Rectal smooth muscle tissue (tissue), 1 donor: ENCODE data around the gene IL3RA.
A peak's percentile ranks its signal among the peaks of the same experiment; 100 is the strongest.
"Not testable (repeated sequence)": the region's sequence is repeated elsewhere in the genome, so short reads cannot be mapped to it uniquely, and the experiment has no call there.

Experiments used
- H3K27ac ChIP-seq: one replicate; pipeline ENCODE4 v1.7.0; 2013; ENCODE audit warnings: low read depth, low read length, inconsistent platforms
- H3K27me3 ChIP-seq: one replicate; pipeline ENCODE4 v1.7.0; 2013; ENCODE audit warnings: low read length; ENCODE audit not compliant: control insufficient read depth, insufficient read depth
- H3K36me3 ChIP-seq: one replicate; pipeline ENCODE4 v1.7.0; 2013; ENCODE audit warnings: low read length; ENCODE audit not compliant: control insufficient read depth, insufficient read depth
- H3K4me1 ChIP-seq: one replicate; pipeline ENCODE4 v1.7.0; 2013; ENCODE audit warnings: low read length; ENCODE audit not compliant: control insufficient read depth, insufficient read depth
- H3K4me3 ChIP-seq: one replicate; pipeline ENCODE4 v1.7.0; 2013; ENCODE audit warnings: low read length
- H3K9ac ChIP-seq: one replicate; pipeline ENCODE4 v1.7.0; 2013; ENCODE audit warnings: low read length

IL3RA gene

DNA sequence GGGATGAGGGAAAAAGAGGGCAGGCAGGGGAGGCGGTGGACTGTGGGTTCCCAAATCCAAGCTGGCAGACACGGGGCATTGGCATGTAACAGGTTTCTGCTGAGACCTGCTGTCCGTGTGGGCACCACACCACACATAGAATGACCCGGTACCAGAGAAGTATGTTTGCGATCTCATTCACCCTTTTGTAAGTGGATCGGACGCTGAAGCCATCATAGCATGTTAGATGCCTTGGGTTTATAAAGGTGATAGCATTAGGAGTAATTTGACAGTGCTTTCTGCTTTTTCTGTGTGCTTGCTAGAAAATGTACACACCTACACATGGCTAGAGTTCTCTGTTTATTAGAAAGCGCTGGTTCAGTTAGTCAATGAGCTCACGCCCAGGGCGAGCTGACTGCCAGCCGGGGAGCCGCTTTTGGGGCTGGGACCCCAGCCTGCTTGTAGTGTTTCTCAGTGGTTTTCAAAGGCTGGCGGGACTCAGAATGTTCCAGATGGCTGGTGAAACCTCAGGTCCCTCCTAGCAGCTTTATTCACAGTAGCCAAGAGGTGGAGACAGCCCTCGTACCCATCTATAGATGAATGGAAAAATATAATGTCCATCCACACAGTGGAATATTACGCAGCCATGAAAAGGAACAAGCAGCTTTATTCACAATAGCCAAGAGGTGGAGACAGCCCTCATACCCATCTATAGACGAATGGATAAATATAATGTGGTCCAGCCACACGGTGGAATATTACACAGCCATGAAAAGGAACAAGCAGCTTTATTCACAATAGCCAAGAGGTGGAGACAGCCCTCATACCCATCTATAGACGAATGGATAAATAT, 579 bp downstream of the IL3RA start:
- peak overlapping the region; percentile 78 for H3K4me3 ChIP-seq
- no peaks in the 10 kb centered on the region for H3K4me1 ChIP-seq
- H3K9ac ChIP-seq, result no peak overlapping the region
- H3K36me3 ChIP-seq, result peaks cover 4% of the 10 kb centered on the region
- no peaks in the 10 kb centered on the region for H3K27me3 ChIP-seq
- H3K27ac ChIP-seq, result peak overlapping the region; percentile 50

DNA sequence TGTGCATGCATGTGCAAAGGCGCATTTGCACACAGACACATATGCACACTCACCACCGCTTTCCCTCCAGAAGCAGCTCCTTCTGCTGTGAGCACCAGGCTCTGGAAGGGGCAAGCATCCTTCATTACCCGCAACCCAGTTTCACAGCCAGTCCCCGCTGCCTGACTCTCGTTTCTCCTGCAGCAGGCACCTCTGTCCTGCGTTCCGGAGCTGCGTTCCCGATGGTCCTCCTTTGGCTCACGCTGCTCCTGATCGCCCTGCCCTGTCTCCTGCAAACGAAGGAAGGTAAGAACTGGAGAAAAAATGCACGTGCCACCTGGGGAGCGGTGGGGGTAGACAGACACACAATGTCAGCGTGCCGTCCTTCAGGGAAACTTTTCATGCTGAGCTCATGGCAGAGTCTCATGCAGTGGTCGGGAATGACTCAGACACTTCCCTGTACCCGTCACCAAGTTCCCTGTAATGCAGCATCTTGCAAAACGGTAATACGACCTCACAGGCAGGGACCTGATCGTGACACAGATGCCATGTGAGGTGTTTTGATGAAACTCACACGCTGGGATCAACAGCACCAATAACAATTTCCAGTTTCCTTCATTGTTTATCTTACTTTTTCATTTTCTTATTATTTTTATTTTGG, 5.1 kb downstream of the IL3RA start:
- Histone ChIP-seq H3K27ac (no peak overlapping the region), H3K27me3 (no peaks in the 10 kb centered on the region), H3K36me3 (peaks cover 4% of the 10 kb centered on the region), H3K4me1 (no peaks in the 10 kb centered on the region), H3K4me3 (no peak overlapping the region), H3K9ac (no peak overlapping the region)

DNA sequence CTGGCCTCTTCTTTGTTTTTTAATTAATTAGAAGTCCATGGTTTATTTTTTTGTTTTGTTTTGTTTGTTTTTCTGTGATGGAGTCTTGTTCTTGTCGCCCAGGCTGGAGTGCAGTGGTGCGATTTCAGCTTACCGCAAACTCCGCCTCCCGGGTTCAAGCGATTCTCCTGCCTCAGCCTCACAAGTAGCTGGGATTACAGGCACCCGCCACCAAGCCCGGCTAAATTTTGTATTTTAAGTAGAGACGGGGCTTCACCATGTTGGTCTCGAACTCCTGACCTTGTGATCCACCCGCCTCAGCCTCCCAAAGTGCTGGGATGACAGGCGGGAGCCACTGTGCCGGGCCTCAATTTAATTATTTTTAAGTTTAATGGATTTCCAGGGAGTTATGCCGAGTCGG, 13.0 kb downstream of the IL3RA start:
- not testable (repeated sequence) for H3K4me1 ChIP-seq, H3K36me3 ChIP-seq, H3K27ac ChIP-seq, H3K9ac ChIP-seq, H3K4me3 ChIP-seq, H3K27me3 ChIP-seq

DNA sequence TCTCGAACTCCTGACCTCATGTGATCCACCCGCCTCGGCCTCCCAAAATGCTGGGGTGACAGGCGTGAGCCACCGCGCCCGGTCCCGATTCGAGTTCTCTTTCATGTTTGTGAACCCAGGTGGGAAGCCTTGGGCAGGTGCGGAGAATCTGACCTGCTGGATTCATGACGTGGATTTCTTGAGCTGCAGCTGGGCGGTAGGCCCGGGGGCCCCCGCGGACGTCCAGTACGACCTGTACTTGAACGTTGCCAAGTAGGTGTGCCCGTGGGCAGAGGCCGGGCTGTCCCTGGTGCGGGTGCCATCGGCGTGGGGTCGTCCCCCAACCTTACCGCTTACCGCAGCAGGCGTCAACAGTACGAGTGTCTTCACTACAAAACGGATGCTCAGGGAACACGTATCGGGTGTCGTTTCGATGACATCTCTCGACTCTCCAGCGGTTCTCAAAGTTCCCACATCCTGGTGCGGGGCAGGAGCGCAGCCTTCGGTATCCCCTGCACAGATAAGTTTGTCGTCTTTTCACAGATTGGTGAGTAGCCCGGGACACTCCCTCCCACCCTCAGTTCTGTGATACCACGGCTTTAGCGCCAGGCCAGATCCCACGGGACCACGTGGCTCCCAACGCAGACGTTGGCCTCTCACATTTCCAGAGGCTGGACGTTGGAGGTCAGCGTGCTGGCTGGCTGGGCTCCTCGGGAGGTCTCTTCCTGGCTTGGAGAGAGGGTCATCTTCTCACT, 15.6 kb downstream of the IL3RA start:
- H3K4me3 ChIP-seq, result no peak overlapping the region
- H3K36me3 ChIP-seq, result no peaks in the 10 kb centered on the region
- H3K9ac ChIP-seq, result no peak overlapping the region
- no peaks in the 10 kb centered on the region for H3K27me3 ChIP-seq
- no peaks in the 10 kb centered on the region for H3K4me1 ChIP-seq
- no peak overlapping the region for H3K27ac ChIP-seq

DNA sequence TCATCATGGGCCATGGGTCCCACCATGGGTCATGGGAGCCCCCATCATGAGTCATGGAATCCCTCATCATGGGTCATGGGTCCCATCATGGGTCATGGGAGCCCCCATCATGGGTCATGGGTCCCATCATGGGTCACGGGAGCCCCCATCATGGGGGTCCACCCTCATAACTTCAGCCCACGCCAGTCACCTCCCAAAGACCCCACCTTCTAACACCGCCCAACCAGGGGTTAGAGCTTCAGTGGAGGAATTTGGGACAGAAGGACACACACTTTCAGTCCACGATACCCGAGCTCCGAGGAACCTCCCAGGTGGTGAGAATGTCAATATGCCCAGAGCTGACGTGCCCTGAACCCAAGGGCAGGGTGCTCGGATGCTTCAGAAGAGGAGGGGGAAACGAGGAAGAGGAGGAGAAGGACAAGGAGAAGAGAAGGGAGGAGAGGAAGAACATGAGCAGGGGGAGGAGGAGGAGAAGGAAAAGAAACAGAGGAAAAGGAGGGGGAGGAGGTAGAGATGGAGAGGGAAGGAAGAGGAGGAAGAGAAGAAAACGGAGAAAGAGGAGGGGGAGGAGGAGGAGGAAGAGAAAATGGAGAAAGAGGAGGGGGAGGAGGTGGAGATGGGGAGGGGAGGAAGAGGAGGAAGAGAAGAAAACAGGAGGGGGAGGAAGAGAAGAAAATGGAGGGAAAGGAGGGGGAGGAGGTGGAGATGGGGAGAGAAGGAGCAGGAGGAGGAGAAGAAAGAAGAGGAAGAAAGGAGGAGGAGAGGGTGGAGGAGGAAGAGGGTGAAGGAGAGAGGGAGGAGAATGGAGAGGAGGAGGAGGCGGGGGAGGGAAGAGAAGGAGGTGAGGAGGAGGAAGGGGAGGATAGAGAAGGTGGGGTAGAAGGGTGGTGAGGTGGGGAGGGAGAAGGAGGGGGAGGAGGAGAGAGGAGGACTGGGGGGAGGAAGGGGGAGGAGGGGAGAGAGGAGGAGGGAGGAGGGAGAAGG, 17.7 kb downstream of the IL3RA start:
- no peak overlapping the region for H3K9ac ChIP-seq
- no peaks in the 10 kb centered on the region for H3K27me3 ChIP-seq
- no peak overlapping the region for H3K4me3 ChIP-seq
- no peaks in the 10 kb centered on the region for H3K36me3 ChIP-seq
- no peak overlapping the region for H3K27ac ChIP-seq
- H3K4me1 ChIP-seq, result no peaks in the 10 kb centered on the region

DNA sequence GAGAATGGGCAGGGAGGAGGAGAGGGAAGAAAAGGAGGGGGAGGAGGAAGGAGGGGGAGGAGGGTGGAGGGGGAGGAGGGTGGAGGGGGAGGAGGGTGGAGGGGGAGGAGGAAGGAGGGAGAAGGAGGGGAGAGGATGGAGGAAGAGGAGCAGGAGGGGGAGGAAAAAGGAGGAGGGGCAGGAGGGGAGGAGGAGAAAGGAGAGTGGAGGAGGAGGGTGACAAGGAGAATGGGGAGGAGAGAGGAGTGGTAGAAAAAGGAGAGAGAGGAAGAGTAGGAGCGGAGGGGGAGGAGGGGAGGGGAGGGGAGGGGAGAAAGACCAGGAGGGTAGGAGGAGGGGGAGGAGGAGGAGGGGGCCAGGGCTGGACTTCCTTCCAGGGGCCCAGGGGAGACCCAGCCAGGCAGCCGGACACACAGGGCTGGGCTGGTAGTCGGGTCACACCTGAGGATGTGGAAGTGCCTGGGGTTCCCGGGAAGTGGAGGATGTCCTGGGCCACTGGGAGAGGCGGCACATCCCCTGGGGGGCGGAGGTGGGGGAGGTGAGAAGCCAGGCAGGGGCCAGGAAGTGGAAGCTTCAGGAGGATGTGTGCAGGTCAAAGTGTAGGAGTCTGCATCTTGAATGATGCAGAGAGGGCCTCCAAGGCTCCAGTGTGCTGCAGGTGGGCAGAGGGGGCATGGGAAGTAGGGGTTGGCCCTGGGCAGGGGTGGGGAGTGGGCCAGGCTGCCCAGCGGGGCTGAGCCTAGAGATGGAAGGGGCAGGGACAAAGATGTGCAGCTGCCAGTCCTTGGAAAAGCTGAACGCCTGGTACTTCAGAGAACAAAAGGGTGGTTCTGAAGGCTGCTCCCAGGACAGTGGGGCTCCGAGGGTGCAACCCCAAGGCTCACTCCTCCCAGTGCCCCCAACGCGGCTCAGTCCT, 18.8 kb downstream of the IL3RA start:
- no peak overlapping the region for H3K9ac ChIP-seq
- no peaks in the 10 kb centered on the region for H3K4me1 ChIP-seq
- H3K4me3 ChIP-seq, result no peak overlapping the region
- H3K27ac ChIP-seq, result no peak overlapping the region
- H3K27me3 ChIP-seq, result no peaks in the 10 kb centered on the region
- no peaks in the 10 kb centered on the region for H3K36me3 ChIP-seq

DNA sequence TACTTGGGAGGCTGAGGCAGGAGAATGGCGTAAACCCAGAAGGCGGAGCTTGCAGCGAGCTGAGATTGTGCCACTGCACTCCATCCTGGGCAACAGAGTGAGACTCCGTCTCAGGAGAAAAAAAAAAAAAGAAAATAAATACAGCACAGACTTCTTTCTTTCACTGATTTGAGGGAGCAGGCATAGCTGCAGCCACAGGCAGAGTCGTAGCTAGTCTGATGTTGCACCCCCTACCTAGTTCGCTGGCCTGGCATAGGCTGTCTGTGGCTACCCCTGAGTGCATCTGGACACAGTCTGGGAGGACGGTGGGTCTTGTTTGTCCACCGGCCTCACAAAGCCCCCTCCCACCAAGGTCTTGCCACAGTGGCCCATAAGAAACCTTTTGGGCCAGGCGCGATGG, 21.4 kb downstream of the IL3RA start:
- no peaks in the 10 kb centered on the region for H3K27me3 ChIP-seq
- no peak overlapping the region for H3K4me3 ChIP-seq
- H3K9ac ChIP-seq, result no peak overlapping the region
- no peaks in the 10 kb centered on the region for H3K36me3 ChIP-seq
- no peaks in the 10 kb centered on the region for H3K4me1 ChIP-seq
- no peak overlapping the region for H3K27ac ChIP-seq

DNA sequence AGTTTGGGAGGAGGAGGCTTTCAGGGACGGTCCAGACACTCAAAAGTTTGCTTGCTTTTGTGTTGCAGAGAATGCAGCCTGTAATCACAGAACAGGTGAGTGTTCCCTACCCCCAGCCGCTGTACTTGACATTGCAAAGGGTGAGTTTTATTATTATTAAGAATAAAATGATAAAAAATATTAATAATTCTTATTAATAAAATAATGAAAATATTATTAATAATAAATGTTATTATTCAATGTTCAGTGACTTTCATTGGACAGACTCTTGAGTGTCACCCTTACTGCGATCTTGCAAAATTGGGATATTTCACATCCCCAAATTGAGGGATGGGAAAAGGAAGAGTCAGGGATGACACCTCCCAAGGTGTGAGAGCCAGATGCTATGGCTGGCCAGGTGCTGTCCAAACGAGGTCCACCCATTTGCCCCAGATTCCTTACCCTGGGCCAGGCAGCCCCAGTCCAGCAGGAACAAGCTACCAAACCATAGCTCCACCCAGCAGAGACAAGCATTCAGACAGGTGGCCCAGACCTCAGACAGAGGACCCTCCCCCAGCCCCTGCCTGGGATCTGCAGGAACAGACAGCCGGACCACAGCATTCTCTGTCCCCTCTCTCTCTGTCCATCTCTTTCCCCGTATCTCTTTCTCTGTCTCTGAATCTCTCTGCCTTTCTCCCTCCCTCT, 22.4 kb downstream of the IL3RA start:
- no peaks in the 10 kb centered on the region for H3K36me3 ChIP-seq
- H3K4me3 ChIP-seq, result no peak overlapping the region
- no peak overlapping the region for H3K9ac ChIP-seq
- H3K27ac ChIP-seq, result no peak overlapping the region
- no peaks in the 10 kb centered on the region for H3K4me1 ChIP-seq
- no peaks in the 10 kb centered on the region for H3K27me3 ChIP-seq

DNA sequence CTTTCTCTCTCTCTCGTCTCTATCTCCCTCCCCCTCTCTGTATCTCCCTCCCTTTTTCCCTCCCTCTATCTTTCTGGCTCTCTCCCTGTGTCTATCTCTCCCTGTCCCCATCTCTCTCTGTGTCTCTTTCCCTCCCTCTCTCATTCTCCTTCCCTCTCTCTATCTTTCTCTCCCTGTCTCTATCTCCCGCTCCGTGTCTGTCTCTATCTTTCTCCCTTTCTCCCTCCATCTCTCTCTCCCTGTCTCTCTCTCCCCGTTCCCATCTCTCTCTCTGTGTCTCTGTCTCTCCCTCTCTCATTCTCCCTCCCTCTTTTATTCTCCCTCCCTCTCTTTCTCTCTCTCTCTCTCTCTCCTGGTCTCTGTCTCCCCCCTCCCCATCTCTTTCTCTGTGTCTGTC, 22.9 kb downstream of the IL3RA start:
- Histone ChIP-seq H3K4me1 (no peaks in the 10 kb centered on the region), H3K27me3 (no peaks in the 10 kb centered on the region), H3K4me3 (no peak overlapping the region), H3K9ac (no peak overlapping the region), H3K36me3 (no peaks in the 10 kb centered on the region), H3K27ac (no peak overlapping the region)

DNA sequence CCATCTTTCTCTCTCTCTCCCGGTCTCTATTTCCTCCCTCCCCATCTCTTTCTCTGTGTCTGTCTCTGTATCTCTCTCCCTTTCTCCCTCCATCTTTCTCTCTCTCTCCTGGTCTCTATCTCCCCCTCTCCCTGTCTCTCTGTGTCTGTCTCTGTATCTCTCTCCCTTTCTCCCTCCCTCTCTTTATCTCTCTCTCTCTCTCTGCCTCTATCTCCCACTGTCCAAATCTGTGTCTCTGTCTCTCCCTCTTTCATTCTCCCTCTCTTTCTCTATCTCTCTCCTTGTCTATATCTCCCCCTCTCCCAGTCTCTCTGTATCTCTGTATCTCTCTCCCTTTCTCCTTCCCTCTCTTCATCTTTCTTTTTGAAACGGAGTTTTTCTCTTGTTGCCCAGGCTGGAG, 23.6 kb downstream of the IL3RA start:
- Histone ChIP-seq H3K4me1 (no peaks in the 10 kb centered on the region), H3K27me3 (no peaks in the 10 kb centered on the region), H3K36me3 (no peaks in the 10 kb centered on the region), H3K9ac (no peak overlapping the region), H3K27ac (no peak overlapping the region), H3K4me3 (no peak overlapping the region)

DNA sequence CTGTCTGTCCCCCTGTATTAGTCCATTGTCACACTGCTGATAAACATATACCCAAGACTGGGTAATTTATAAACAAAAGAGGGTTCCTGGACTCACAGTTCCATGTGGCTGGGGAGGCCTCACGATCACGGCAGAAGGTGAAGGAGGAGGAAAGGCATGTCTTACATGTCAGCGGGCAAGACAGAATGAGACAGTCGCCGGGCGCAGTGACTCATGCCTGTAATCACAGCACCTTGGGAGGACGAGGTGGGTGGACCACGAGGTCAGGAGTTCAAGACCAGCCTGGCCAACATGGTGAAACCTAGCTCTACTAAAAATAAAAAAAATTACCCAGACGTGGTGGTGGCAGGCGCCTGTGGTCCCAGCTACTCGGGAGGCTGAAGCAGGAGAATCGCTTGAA, 24.7 kb downstream of the IL3RA start:
- H3K27ac ChIP-seq, result no peak overlapping the region
- no peak overlapping the region for H3K4me3 ChIP-seq
- no peaks in the 10 kb centered on the region for H3K27me3 ChIP-seq
- H3K4me1 ChIP-seq, result no peaks in the 10 kb centered on the region
- H3K9ac ChIP-seq, result no peak overlapping the region
- no peaks in the 10 kb centered on the region for H3K36me3 ChIP-seq
